Endothelial cell of umbilical vein (primary cell): ENCODE results near the gene KCTD16. TPM values are rescaled to one million over a fixed set of nuclear protein-coding genes. Genes with fewer than 3 reads are reported as not detected.
A peak's percentile ranks its signal among the peaks of the same experiment; 100 is the strongest.

Experiments
- Bru-seq: library from RNA; stranded (reverse); fragments of 400-500 nt; gene quantifications from one replicate; lab custom pipeline; 2021; lab: Mats Ljungman, UMichigan
- BruChase-seq, 2 experiments: library from RNA; stranded (reverse); fragments of 400-500 nt; gene quantifications; one replicate each; lab custom pipeline; 2021; lab: Mats Ljungman, UMichigan
- BruUV-seq: library from RNA; stranded (reverse); fragments of 400-500 nt; replicated peaks from 2 replicates; lab custom pipeline; 2021; lab: Mats Ljungman, UMichigan
- CTCF ChIA-PET: fragments of 300-600, 350-600 bp; sonication (Branson Sonifier 250); formaldehyde crosslinking; loops from one replicate; lab custom pipeline; 2021; ENCODE audit warnings: antibody characterized with exemption, inconsistent platforms; lab: Charles Lee
- POLR2A ChIA-PET: fragments of 300-600, 350-600 bp; sonication (Branson Sonifier 250); formaldehyde crosslinking; loops from one replicate; lab custom pipeline; 2021; ENCODE audit warnings: antibody characterized with exemption, inconsistent platforms; lab: Charles Lee
- DNase-seq: peaks from one replicate; pipeline ENCODE4 v3.0.0-alpha.2; 2011; ENCODE audit warnings: low read depth, low spot score
- FAIRE-seq: peaks from 2 replicates; lab custom pipeline; 2011; peaks lifted over from hg19 to GRCh38; lab: Jason Lieb, UNC
- H2AFZ ChIP-seq: 2 replicates; pipeline ENCODE4 v1.6.0; 2012; ENCODE audit warnings: low read depth, low read length, control low read depth, inconsistent platforms
- H3K27ac ChIP-seq: 2 replicates; pipeline ENCODE4 v1.5.1; 2011; ENCODE audit warnings: low read depth, mild to moderate bottlenecking, control low read depth, low read length, moderate library complexity; ENCODE audit not compliant: insufficient read depth
- H3K27me3 ChIP-seq, 2 experiments: 2 replicates each; pipeline versions ENCODE4 v1.6.0 to v1.6.1; 2011; ENCODE audit warnings: low read length in 2 of 2, mixed read lengths in 1 of 2; ENCODE audit not compliant: control insufficient read depth in 2 of 2, insufficient read depth in 2 of 2
- H3K36me3 ChIP-seq, 2 experiments: 2 replicates in 1 of 2; 3 replicates in 1 of 2; pipeline ENCODE4 v1.5.1; 2011; ENCODE audit warnings: low read length in 2 of 2, mild to moderate bottlenecking in 1 of 2, moderate library complexity in 1 of 2; ENCODE audit not compliant: control insufficient read depth in 2 of 2, insufficient read depth in 2 of 2; ENCODE audit errors: extremely low read depth in 1 of 2
- H3K4me1 ChIP-seq: 3 replicates; pipeline ENCODE4 v1.5.1; 2011; ENCODE audit warnings: mild to moderate bottlenecking, low read length; ENCODE audit not compliant: control insufficient read depth, insufficient read depth; ENCODE audit errors: extremely low read depth
- H3K4me2 ChIP-seq: 2 replicates; pipeline ENCODE4 v1.6.1; 2011; ENCODE audit warnings: low read length, control low read depth, mixed read lengths; ENCODE audit not compliant: insufficient read depth
- H3K4me3 ChIP-seq, 3 experiments: fragments of 200-600 bp in 1 of 3; sonication (generic), shearing (Covaris generic) in 1 of 3; replicated peaks in 1 of 3; 2 replicates each; pipeline ENCODE4 v1.5.1; 2011 to 2016; ENCODE audit warnings: control low read depth in 3 of 3, low read length in 3 of 3, mild to moderate bottlenecking in 2 of 3, inconsistent platforms in 1 of 3, low read depth in 1 of 3, moderate library complexity in 1 of 3; ENCODE audit not compliant: insufficient read depth in 1 of 3
- H3K79me2 ChIP-seq: 2 replicates; pipeline ENCODE4 v1.6.0; 2012; ENCODE audit warnings: low read length, inconsistent platforms; ENCODE audit not compliant: control insufficient read depth, insufficient read depth
- H3K9ac ChIP-seq: replicated peaks from 2 replicates; pipeline ENCODE3; 2011; ENCODE audit warnings: low read length, control low read depth; ENCODE audit not compliant: insufficient read depth; ENCODE audit errors: extremely low read depth
- H3K9me1 ChIP-seq: replicated peaks from 3 replicates; pipeline ENCODE4 v1.6.0; 2011; ENCODE audit warnings: mild to moderate bottlenecking, low read length; ENCODE audit not compliant: control insufficient read depth, insufficient read depth; ENCODE audit errors: extremely low read depth
- H3K9me3 ChIP-seq: replicated peaks from 2 replicates; pipeline ENCODE4 v1.5.1; 2012; ENCODE audit warnings: low read length, inconsistent platforms; ENCODE audit not compliant: control insufficient read depth, insufficient read depth
- H4K20me1 ChIP-seq: replicated peaks from 2 replicates; pipeline ENCODE3; 2011; ENCODE audit warnings: mild to moderate bottlenecking, low read length; ENCODE audit not compliant: control insufficient read depth, insufficient read depth; ENCODE audit errors: extremely low read depth
- EZH2 ChIP-seq: IDR thresholded peaks from 2 replicates; pipeline ENCODE4 v1.6.1; 2012; ENCODE audit warnings: borderline replicate concordance, low read depth, mild to moderate bottlenecking, moderate library complexity, low read length, inconsistent platforms; ENCODE audit not compliant: severe bottlenecking
- FOS ChIP-seq: IDR thresholded peaks from 2 replicates; pipeline ENCODE4 v1.6.1; 2011; ENCODE audit warnings: mild to moderate bottlenecking, low read length, moderate library complexity, borderline replicate concordance; ENCODE audit not compliant: insufficient read depth
- JUN ChIP-seq: IDR thresholded peaks from 2 replicates; pipeline ENCODE4 v1.6.1; 2011; ENCODE audit warnings: borderline replicate concordance, low read depth; ENCODE audit not compliant: insufficient read length, insufficient read depth
- MYC ChIP-seq: IDR thresholded peaks from one replicate; pipeline ENCODE4 v1.6.1; 2011; ENCODE audit warnings: mild to moderate bottlenecking, low read depth, low read length
- POLR2A ChIP-seq: IDR thresholded peaks from 2 replicates; pipeline ENCODE4 v1.6.1; 2012; ENCODE audit warnings: low read depth, mild to moderate bottlenecking, control low read depth, low read length
- POLR2AphosphoS5 ChIP-seq: IDR thresholded peaks from 2 replicates; pipeline ENCODE4 v1.6.1; 2012; ENCODE audit warnings: low read depth, mild to moderate bottlenecking, control low read depth, low read length, moderate library complexity; ENCODE audit not compliant: insufficient read depth
- dilution Hi-C: fragments of 300-500 bp; cut with MboI; formaldehyde crosslinking; loops from one replicate; pipeline ENCODE4 v1.15.0; 2019; ENCODE audit warnings: low sequenced_read_pairs; ENCODE audit not compliant: extremely low pct_ligation_motif_present
- intact Hi-C: fragments of 100-400 bp; cut with micrococcal nuclease; formaldehyde crosslinking; loops from one replicate; pipeline ENCODE4 v1.10.0; 2022
- long read RNA-seq: library from polyadenylated mRNA; stranded (forward); transcript quantifications from one replicate; pipeline ENCODE4 v2.0.0, GENCODE V29; 2021
- polyA minus RNA-seq, 3 experiments: library from RNA; depleted of rRNA, polyadenylated mRNA; stranded (reverse); fragments of >200 nt; gene quantifications; 1 replicate in 1 of 3; 2 replicates in 2 of 3; pipeline ENCODE4 v1.2.3, GENCODE V29; 2011
- polyA plus RNA-seq, 4 experiments: library from polyadenylated mRNA; depleted of rRNA in 3 of 4; stranded (reverse) in 3 of 4; unstranded in 1 of 4; fragments of >200 nt; gene quantifications; 2 replicates each; pipeline versions ENCODE4 v1.2.1 to v1.2.3, GENCODE V29; 2011 to 2012; ENCODE audit warnings: missing spikeins in 1 of 4
- total RNA-seq: library from RNA; stranded (reverse); gene quantifications from 2 replicates; pipeline ENCODE4 v1.2.3, GENCODE V29; 2021
- TF ChIP-seq, protein P1 (sequence below): IDR thresholded peaks from 2 replicates; pipeline ENCODE4 v1.6.1; 2011; ENCODE audit not compliant: insufficient read depth, insufficient read length

KCTD16 gene
- total RNA-seq, result 0.30 and 0.49 TPM in 2 replicates
- polyA plus RNA-seq, result 0.13 and 0.21 TPM in 2 replicates
- 0.14 and 0.25 TPM in 2 replicates for polyA plus RNA-seq (2011; cell fraction: cytosol; rRNA removed)
- 0.55 and 0.76 TPM in 2 replicates for polyA plus RNA-seq (2011; cell fraction: nucleus; rRNA removed)
- 0.52 and 0.83 TPM in 2 replicates for polyA plus RNA-seq (2012)
- 1.3 and 2.0 TPM in 2 replicates for polyA minus RNA-seq
- polyA minus RNA-seq (2011; cell fraction: cytosol; rRNA and poly(A)+ RNA removed), result not detected
- 3.7 and 4.2 TPM in 2 replicates for polyA minus RNA-seq (2011; cell fraction: nucleus; rRNA and poly(A)+ RNA removed)
- Bru-seq, nascent RNA, result percentile 29 among the genes with signal in this experiment
- percentile 29 among the genes with signal in this experiment for BruChase-seq, experiment 1, labeled RNA remaining after a 6-hour chase
- percentile 38 among the genes with signal in this experiment for BruChase-seq, experiment 2, labeled RNA remaining after a 2-hour chase
- long read RNA-seq, partial matches to known transcripts, result 0 of 3 reads
- long read RNA-seq, other reads (novel, unspliced or antisense), result 3 of 3 reads

DNA sequence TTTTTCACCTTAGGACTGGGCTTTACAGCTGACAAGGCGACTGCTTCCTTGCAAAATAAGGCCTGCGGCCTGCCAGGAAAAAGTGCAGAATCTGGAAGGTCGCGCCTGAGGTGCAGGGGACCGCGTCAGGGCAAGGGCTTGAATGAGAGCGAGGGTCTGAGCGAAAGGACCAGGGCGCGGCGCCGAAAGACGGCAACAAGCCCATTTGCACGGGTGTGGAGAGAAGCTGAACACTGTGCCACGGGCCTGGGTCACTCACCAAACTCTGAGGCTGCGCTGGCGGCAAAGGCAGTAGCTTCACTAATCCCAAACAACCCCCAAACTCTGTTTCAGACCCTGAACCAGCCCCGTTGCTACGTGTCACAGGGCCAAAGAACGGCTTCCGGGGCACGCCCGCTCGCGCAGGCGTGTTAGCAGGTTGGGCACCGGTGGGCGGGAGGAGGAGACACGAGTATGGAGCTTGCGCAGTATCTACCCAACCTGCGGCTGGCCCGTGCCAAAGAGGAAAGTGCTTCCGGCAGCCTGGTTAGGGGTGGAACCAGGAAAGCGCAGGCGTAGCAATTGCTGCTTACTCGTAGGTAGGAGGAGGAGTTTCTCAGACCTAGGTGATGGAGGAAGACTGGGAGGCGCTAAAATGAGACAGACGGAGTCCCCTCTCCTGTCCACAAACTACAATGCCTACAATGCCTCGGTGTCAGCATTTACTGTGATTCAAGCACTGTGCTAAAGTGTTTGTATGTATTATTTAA lies at the start of gene KCTD16, which contains the start of gene YIPF5:
KCTD16 (plus strand) TSS at position 598 of the 749 bp plus-strand sequence.
YIPF5 (minus strand) TSS at position 384 of the 749 bp plus-strand sequence. CDS start 704 bp downstream, outside the sequence.
- Histone ChIP-seq H3K4me1 (peaks cover 23% of the 10 kb centered on the region), H3K27me3 (no peaks in the 10 kb centered on the region), H3K9me3 (no peaks in the 10 kb centered on the region), H3K4me2 (peak within 1 kb of the TSS; percentile 98), H2AFZ (peak within 1 kb of the TSS; percentile 43), H3K9me1 (no peaks in the 10 kb centered on the region), H4K20me1 (no peaks in the 10 kb centered on the region), H3K9ac (peak within 1 kb of the TSS; percentile 95), H3K36me3 (no peaks in the 10 kb centered on the region), H3K79me2 (peaks cover 41% of the 10 kb centered on the region), H3K4me3 (peak within 1 kb of the TSS; percentile 79 to 92 (median 92)), H3K27ac (peak within 1 kb of the TSS; percentile 83)
- BruUV-seq, result no TSS peak
- dilution Hi-C loops, result no loop called here
- TF ChIP-seq POLR2AphosphoS5, result peak; percentile 86
- no peak for TF ChIP-seq JUN
- no peak for TF ChIP-seq EZH2
- TF ChIP-seq, protein P1, sequence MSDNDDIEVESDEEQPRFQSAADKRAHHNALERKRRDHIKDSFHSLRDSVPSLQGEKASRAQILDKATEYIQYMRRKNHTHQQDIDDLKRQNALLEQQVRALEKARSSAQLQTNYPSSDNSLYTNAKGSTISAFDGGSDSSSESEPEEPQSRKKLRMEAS, result no peak
- TF ChIP-seq POLR2A, result peak; percentile 78
- no peak for TF ChIP-seq MYC
- no peak for TF ChIP-seq FOS
- CTCF ChIA-PET, result interaction anchor here (0.6 to 1.5 kb wide), 6 partner anchors 10 to 1960 kb away, joined by 3 to 10 read pairs (median 4); no protein-coding TSS in a partner anchor
- DNase-seq, result peak; percentile 97
- POLR2A ChIA-PET, result interaction anchor here (0.7 to 1.0 kb wide), 3 partner anchors 12 to 20 kb away, joined by 3 to 4 read pairs (median 3); no protein-coding TSS in a partner anchor
- peak; percentile 96 for FAIRE-seq
- intact Hi-C loops, result loop anchor here (1.0 kb wide), 2 partner anchors 20 to 25 kb away; no protein-coding TSS in a partner anchor
